Measurements from ENCODE around the gene FOXN1.

FOXN1 gene

DNA sequence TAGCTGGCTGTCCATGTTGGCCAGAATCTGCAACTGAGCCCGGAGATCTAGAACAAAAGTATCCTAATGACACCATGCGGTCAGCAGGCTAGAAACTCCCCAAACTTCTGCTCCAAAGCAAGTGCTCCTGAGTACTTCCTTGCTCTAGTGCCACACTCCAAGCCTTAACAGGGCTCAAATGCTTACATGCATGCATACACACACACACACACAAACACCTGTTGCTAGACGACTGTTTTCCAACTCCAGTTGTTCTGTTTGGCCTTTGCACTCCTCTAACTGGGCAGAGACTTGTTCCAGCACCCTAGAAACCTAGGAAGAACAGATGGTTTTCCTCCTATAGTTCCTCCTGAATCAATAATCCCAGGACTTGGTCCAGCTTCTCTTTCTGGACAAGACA lies 78.3 kb downstream of the FOXN1 start:
- H3K9me3 Mint-ChIP-seq = no peaks in the 10 kb centered on the region
- DNase-seq (ENCODE audit: low spot score in 2 of 2) (no peak), ATAC-seq (replicated peaks; ENCODE audit: extremely low read depth, poor library complexity, severe bottlenecking) (no peak)
- no peaks in the 10 kb centered on the region for H3K27me3 Mint-ChIP-seq
- peaks cover 1% of the 10 kb centered on the region for H3K36me3 Mint-ChIP-seq (ENCODE audit: insufficient read depth)
- H3K4me3 Mint-ChIP-seq = no peak overlapping the region
- H3K27ac Mint-ChIP-seq (ENCODE audit: low read depth) = no peak overlapping the region
- H3K4me1 Mint-ChIP-seq = no peaks in the 10 kb centered on the region

DNA sequence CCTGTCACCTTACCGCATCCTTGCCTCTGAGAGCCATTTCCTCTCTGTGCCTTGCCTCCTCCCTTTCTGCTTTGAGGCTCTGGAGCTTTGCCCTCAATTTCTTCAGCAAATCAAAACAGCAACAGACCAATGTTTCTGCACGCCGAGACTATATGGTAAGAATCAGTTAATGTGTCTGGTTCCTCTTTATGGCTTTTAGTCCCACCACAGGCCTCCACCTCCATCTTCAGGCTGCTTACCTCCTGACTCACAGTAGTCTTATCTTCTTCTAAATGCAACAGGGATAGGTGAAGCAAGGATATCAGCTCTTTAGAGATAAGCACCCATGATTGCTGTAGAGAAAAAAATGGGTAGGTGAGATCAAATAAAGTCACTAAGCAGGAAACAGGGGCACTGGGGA lies 79.7 kb downstream of the FOXN1 start:
- DNase-seq (ENCODE audit: low spot score in 2 of 2) (no peak), ATAC-seq (replicated peaks; ENCODE audit: extremely low read depth, poor library complexity, severe bottlenecking) (no peak)
- Mint-ChIP-seq H3K27ac (ENCODE audit: low read depth) (no peak overlapping the region), H3K9me3 (no peaks in the 10 kb centered on the region), H3K36me3 (ENCODE audit: insufficient read depth) (peaks cover 1% of the 10 kb centered on the region), H3K4me1 (no peaks in the 10 kb centered on the region), H3K4me3 (no peak overlapping the region), H3K27me3 (no peaks in the 10 kb centered on the region)

All from central memory CD8-positive, alpha-beta T cell (primary cell).